Smooth muscle cell (in vitro differentiated cells): ENCODE results near the gene CETN2. TPM values are rescaled to one million over a fixed set of nuclear protein-coding genes. Genes with fewer than 3 reads are reported as not detected.

ENCODE experiments used
- DNase-seq: peaks from one replicate; lab custom pipeline; 2025; ENCODE audit not compliant: unreplicated experiment; lab: John Stamatoyannopoulos, UW
- H2AFZ ChIP-seq: fragments of 200-600 bp; sonication (generic); 2 replicates; pipeline ENCODE4 v1.6.0; 2016; ENCODE audit warnings: antibody characterized with exemption, low read depth, mild to moderate bottlenecking
- H3F3A ChIP-seq: fragments of 200-600 bp; sonication (generic); 2 replicates; pipeline ENCODE4 v1.6.0; 2017; ENCODE audit warnings: antibody characterized with exemption, low read depth
- H3K27ac ChIP-seq: fragments of 200-600 bp; sonication (generic); 2 replicates; pipeline ENCODE4 v1.5.1; 2016; ENCODE audit warnings: low read depth, mild to moderate bottlenecking
- H3K27me3 ChIP-seq: fragments of 200-600 bp; sonication (generic); 2 replicates; pipeline ENCODE4 v1.6.1; 2016; ENCODE audit warnings: low read depth, mild to moderate bottlenecking
- H3K36me3 ChIP-seq: fragments of 200-600 bp; sonication (generic); 2 replicates; pipeline ENCODE4 v1.5.1; 2016; ENCODE audit warnings: low read depth
- H3K4me1 ChIP-seq: fragments of 200-600 bp; sonication (generic); 2 replicates; pipeline ENCODE4 v1.5.1; 2016; ENCODE audit warnings: low read depth
- H3K4me2 ChIP-seq: fragments of 200-600 bp; sonication (generic); 2 replicates; pipeline ENCODE4 v1.6.0; 2016; ENCODE audit warnings: mild to moderate bottlenecking
- H3K4me3 ChIP-seq: fragments of 200-600 bp; sonication (generic); 2 replicates; pipeline ENCODE4 v1.5.1; 2016; ENCODE audit warnings: mild to moderate bottlenecking
- H3K79me2 ChIP-seq: fragments of 200-600 bp; sonication (generic); 2 replicates; pipeline ENCODE4 v1.6.0; 2016; ENCODE audit warnings: low read depth, mild to moderate bottlenecking
- H3K9ac ChIP-seq: fragments of 200-600 bp; sonication (generic); 2 replicates; pipeline ENCODE4 v1.6.0; 2016; ENCODE audit warnings: low read depth
- H3K9me3 ChIP-seq: fragments of 200-600 bp; sonication (generic); replicated peaks from 2 replicates; pipeline ENCODE4 v1.5.1; 2016; ENCODE audit warnings: low read depth
- H4K20me1 ChIP-seq: fragments of 200-600 bp; sonication (generic); 2 replicates; pipeline ENCODE4 v1.6.0; 2016; ENCODE audit warnings: low read depth
- CTCF ChIP-seq: fragments of 200-600 bp; sonication (generic); IDR thresholded peaks from 2 replicates; pipeline ENCODE4 v1.5.1; 2017; ENCODE audit warnings: borderline replicate concordance, mild to moderate bottlenecking, antibody characterized with exemption; ENCODE audit not compliant: insufficient read depth, poor library complexity, severe bottlenecking
- WGBS: methylation state at CpG from one replicate; pipeline ENCODE4 v1.1.7; 2016; ENCODE audit warnings: low lambda C conversion rate; 5-methylcytosine and 5-hydroxymethylcytosine counted together
- polyA plus RNA-seq: library from polyadenylated mRNA; unstranded; fragments of >200 nt; fragmentation: Nextera tagmentation; extraction: Ambion mirVana; gene quantifications from 2 replicates; pipeline ENCODE4 v1.2.1, GENCODE V29; 2016
- total RNA-seq: library from RNA; depleted of rRNA; stranded (reverse); fragments of >200 nt; gene quantifications from 2 replicates; pipeline ENCODE4 v1.2.3, GENCODE V29; 2014

The CETN2 gene
- total and polyA plus RNA-seq, 2 experiments from 2014 or later, result 58.3 to 60.7 TPM

- Histone ChIP-seq H3K79me2 (no peaks in the 10 kb centered on the region), H3K4me2 (no peak overlapping the region), H3K4me1 (no peaks in the 10 kb centered on the region), H3K9ac (no peak overlapping the region), H3K27ac (no peak overlapping the region), H3K9me3 (no peaks in the 10 kb centered on the region), H3K4me3 (no peak overlapping the region), H2AFZ (no peak overlapping the region), H3K36me3 (no peaks in the 10 kb centered on the region), H4K20me1 (no peaks in the 10 kb centered on the region), H3F3A (no peaks in the 10 kb centered on the region), H3K27me3 (no peaks in the 10 kb centered on the region)
- TF ChIP-seq CTCF, result no peak
- 60% methylated on average over 6 of the region's 6 CpGs for WGBS
- no peak for DNase-seq
These were observed 6.9 kb downstream of the CETN2 start for GRCh38 chrX:152823657-152824056.

- Histone ChIP-seq H3K4me3 (no peak overlapping the region), H4K20me1 (no peaks in the 10 kb centered on the region), H3K4me1 (no peaks in the 10 kb centered on the region), H3K4me2 (no peak overlapping the region), H3K27me3 (no peaks in the 10 kb centered on the region), H3K27ac (no peak overlapping the region), H3K36me3 (no peaks in the 10 kb centered on the region), H3F3A (no peaks in the 10 kb centered on the region), H3K9me3 (no peaks in the 10 kb centered on the region), H3K79me2 (no peaks in the 10 kb centered on the region), H2AFZ (no peak overlapping the region), H3K9ac (no peak overlapping the region)
- DNase-seq, result no peak
- WGBS, result 64% methylated on average over 6 of the region's 6 CpGs
- no peak for TF ChIP-seq CTCF
These were observed 8.0 kb downstream of the CETN2 start for GRCh38 chrX:152822383-152823086.

- Histone ChIP-seq H3K4me3 (no peak overlapping the region), H3K36me3 (no peaks in the 10 kb centered on the region), H3K9ac (no peak overlapping the region), H3K4me2 (no peak overlapping the region), H3K79me2 (no peaks in the 10 kb centered on the region), H3K27ac (no peak overlapping the region), H3K27me3 (no peaks in the 10 kb centered on the region), H4K20me1 (no peaks in the 10 kb centered on the region), H3K9me3 (no peaks in the 10 kb centered on the region), H3F3A (no peaks in the 10 kb centered on the region), H3K4me1 (no peaks in the 10 kb centered on the region), H2AFZ (no peak overlapping the region)
- 58% methylated on average over 3 of the region's 3 CpGs for WGBS
- peak; percentile 49 for TF ChIP-seq CTCF
- no peak for DNase-seq
These were observed 9.3 kb downstream of the CETN2 start for GRCh38 chrX:152821145-152821765.

- H3K79me2 ChIP-seq, result no peaks in the 10 kb centered on the region
- TF ChIP-seq CTCF, result no peak
- no peaks in the 10 kb centered on the region for H3K27me3 ChIP-seq
- H3K9me3 ChIP-seq, result no peaks in the 10 kb centered on the region
- no peaks in the 10 kb centered on the region for H3F3A ChIP-seq
- H2AFZ ChIP-seq, result no peak overlapping the region
- H3K9ac ChIP-seq, result no peak overlapping the region
- H4K20me1 ChIP-seq, result no peaks in the 10 kb centered on the region
- H3K4me3 ChIP-seq, result no peak overlapping the region
- 62% methylated on average over 7 of the region's 7 CpGs for WGBS
- H3K36me3 ChIP-seq, result no peaks in the 10 kb centered on the region
- DNase-seq, result no peak
- peak overlapping the region; percentile 29 for H3K27ac ChIP-seq
- H3K4me1 ChIP-seq, result no peaks in the 10 kb centered on the region
- no peak overlapping the region for H3K4me2 ChIP-seq
These were observed 10.8 kb downstream of the CETN2 start for GRCh38 chrX:152819732-152820131.
